Measurements from ENCODE around the gene EDNRB.

DNA sequence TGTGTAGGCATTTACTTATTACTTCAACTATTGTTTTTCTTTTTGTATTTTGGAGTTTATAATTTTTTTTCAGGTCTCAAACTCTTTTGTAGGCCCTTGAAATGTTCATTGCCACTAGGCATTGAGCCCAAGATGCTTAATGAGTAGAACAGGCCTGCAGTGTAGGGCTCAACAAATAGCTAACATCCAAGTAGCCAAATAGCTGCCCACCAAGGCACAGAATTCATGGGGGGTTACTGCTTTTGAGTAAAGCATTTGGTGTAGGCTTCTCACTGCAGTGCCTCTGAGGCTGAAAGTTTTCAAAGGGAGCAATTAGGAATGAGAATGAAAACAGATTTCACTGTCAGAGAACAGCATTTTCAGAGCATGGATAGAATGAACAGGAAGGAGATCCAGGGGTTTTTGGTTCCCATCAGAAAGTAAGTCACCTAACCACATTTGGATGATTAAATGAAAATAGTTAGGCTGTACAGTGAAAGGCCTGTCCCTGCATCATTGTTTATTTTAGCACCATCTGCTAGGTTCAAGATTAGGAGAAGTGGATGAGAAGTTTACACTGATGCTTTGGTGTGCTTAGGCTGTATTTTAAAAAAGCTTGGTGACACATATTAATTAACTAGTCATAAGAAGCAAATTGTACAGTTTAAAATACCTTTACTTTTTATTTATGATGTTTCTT is 61.0 kb downstream of the EDNRB start:
- TF ChIP-seq, protein P1, sequence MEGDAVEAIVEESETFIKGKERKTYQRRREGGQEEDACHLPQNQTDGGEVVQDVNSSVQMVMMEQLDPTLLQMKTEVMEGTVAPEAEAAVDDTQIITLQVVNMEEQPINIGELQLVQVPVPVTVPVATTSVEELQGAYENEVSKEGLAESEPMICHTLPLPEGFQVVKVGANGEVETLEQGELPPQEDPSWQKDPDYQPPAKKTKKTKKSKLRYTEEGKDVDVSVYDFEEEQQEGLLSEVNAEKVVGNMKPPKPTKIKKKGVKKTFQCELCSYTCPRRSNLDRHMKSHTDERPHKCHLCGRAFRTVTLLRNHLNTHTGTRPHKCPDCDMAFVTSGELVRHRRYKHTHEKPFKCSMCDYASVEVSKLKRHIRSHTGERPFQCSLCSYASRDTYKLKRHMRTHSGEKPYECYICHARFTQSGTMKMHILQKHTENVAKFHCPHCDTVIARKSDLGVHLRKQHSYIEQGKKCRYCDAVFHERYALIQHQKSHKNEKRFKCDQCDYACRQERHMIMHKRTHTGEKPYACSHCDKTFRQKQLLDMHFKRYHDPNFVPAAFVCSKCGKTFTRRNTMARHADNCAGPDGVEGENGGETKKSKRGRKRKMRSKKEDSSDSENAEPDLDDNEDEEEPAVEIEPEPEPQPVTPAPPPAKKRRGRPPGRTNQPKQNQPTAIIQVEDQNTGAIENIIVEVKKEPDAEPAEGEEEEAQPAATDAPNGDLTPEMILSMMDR (IDR thresholded peaks at IDR 0.05), result no peak
- no peak for TF ChIP-seq POLR2A (IDR thresholded peaks at IDR 0.05)
- TF ChIP-seq EP300 (IDR thresholded peaks at IDR 0.05), result no peak
